GM04504 (cell line): ENCODE results near the gene PGM3.

Experiments used
- DNase-seq: peaks from one replicate; pipeline ENCODE4 v3.0.0-alpha.2; 2012; ENCODE audit warnings: low read depth

Gene PGM3

GRCh38 chr6:83117802-83118201, 75.3 kb downstream of the PGM3 start:
- DNase-seq = no peak
